GM12878 (cell line): Measurements from ENCODE around the gene SNRPD2. TPM values are rescaled to one million over a fixed set of nuclear protein-coding genes. Genes with fewer than 3 reads are reported as not detected.

ENCODE experiments used
- ATAC-seq: fragments of 200-7000 bp; cut with Tn5 transposase; 3 replicates; pipeline ENCODE4 v1.9.1; 2020; ENCODE audit warnings: mild to moderate bottlenecking, moderate library complexity
- BruUV-seq: library from RNA; stranded (reverse); fragments of 400-500 nt; replicated peaks from 2 replicates; lab custom pipeline; 2021; lab: Mats Ljungman, UMichigan
- CTCF ChIA-PET: fragments of 300-600 bp; sonication (Branson Sonifier 250); formaldehyde crosslinking; extraction: SDS; loops from one replicate; lab custom pipeline; 2021; ENCODE audit warnings: inconsistent platforms; lab: Yijun Ruan, JAX
- POLR2A ChIA-PET: fragments of 350-600 bp; formaldehyde crosslinking; extraction: SDS; loops from one replicate; lab custom pipeline; 2021; ENCODE audit warnings: inconsistent platforms; lab: Charles Lee
- RAD21 ChIA-PET: fragments of 300-600 bp; sonication (Branson Sonifier 250); formaldehyde crosslinking; loops from one replicate; lab custom pipeline; 2023; ENCODE audit warnings: antibody characterized with exemption; ENCODE audit not compliant: unreplicated experiment; lab: Charles Lee
- SMC1A ChIA-PET: fragments of 300-600 bp; sonication (Branson Sonifier 250); formaldehyde crosslinking; loops from one replicate; lab custom pipeline; 2023; ENCODE audit not compliant: unreplicated experiment, uncharacterized antibody; lab: Charles Lee
- DNase-seq: peaks from one replicate; pipeline ENCODE4 v3.0.0-alpha.2; 2011; ENCODE audit warnings: low read depth, low spot score
- FAIRE-seq: peaks from 3 replicates; lab custom pipeline; 2011; peaks lifted over from hg19 to GRCh38; lab: Jason Lieb, UNC
- H2AFZ ChIP-seq: 2 replicates; pipeline ENCODE4 v1.6.0; 2011; ENCODE audit warnings: low read depth, low read length, control low read depth; ENCODE audit not compliant: control insufficient read depth
- H3K27ac ChIP-seq: 2 replicates; pipeline ENCODE4 v1.5.1; 2011; ENCODE audit warnings: control low read depth; ENCODE audit not compliant: control insufficient read depth, insufficient read depth
- H3K27me3 ChIP-seq, 2 experiments: replicated peaks in 1 of 2; 2 replicates each; pipeline versions ENCODE4 v1.6.0 to v1.6.1; 2011; ENCODE audit warnings: low read length in 1 of 2; ENCODE audit not compliant: control insufficient read depth in 2 of 2, insufficient read depth in 2 of 2
- H3K36me3 ChIP-seq, 2 experiments: 2 replicates each; pipeline ENCODE4 v1.5.1; 2011; ENCODE audit warnings: low read length in 1 of 2; ENCODE audit not compliant: control insufficient read depth in 2 of 2, insufficient read depth in 2 of 2
- H3K4me1 ChIP-seq: 2 replicates; pipeline ENCODE4 v1.6.1; 2011; ENCODE audit warnings: mild to moderate bottlenecking, low read length, moderate library complexity, mixed read lengths; ENCODE audit not compliant: control insufficient read depth, insufficient read depth
- H3K4me2 ChIP-seq: 2 replicates; pipeline ENCODE4 v1.6.0; 2011; ENCODE audit warnings: control low read depth; ENCODE audit not compliant: control insufficient read depth, insufficient read depth
- H3K4me3 ChIP-seq: fragments of 200-600 bp; sonication (generic); 2 replicates; pipeline ENCODE4 v1.5.1; 2016
- H3K79me2 ChIP-seq: 2 replicates; pipeline ENCODE4 v1.6.0; 2011; ENCODE audit warnings: low read length; ENCODE audit not compliant: control insufficient read depth, insufficient read depth
- H3K9ac ChIP-seq: 2 replicates; pipeline ENCODE4 v1.8.0; 2011; ENCODE audit warnings: low read length, control low read depth, mixed read lengths; ENCODE audit not compliant: control insufficient read depth, insufficient read depth
- H3K9me3 ChIP-seq: replicated peaks from 3 replicates; pipeline ENCODE4 v1.5.1; 2011; ENCODE audit warnings: mild to moderate bottlenecking, low read length; ENCODE audit not compliant: control insufficient read depth, insufficient read depth
- H4K20me1 ChIP-seq: 2 replicates; pipeline ENCODE4 v1.6.0; 2011; ENCODE audit not compliant: control insufficient read depth, insufficient read depth
- MLLT1 ChIP-seq: fragments of 450-650 bp; IDR thresholded peaks from 2 replicates; pipeline ENCODE4 v1.6.1; 2016; ENCODE audit warnings: mild to moderate bottlenecking
- NRF1 ChIP-seq: conservative IDR thresholded peaks from 2 replicates; pipeline ENCODE4 v1.6.1; 2011; ENCODE audit warnings: mild to moderate bottlenecking, low read depth, low read length, improper control_type of control experiment
- WGBS: methylation state at CpG from one replicate; pipeline ENCODE4 v1.1.6; 2016; ENCODE audit warnings: low lambda C conversion rate; ENCODE audit not compliant: insufficient replicate concordance, insufficient coverage; ENCODE audit errors: missing lambda C conversion rate; 5-methylcytosine and 5-hydroxymethylcytosine counted together
- in situ Hi-C: fragments of 300-500 bp; cut with MboI; formaldehyde crosslinking; loops from 9 replicates; pipeline ENCODE4 v1.14.3; 2018; ENCODE audit warnings: mixed read lengths
- intact Hi-C: fragments of 100-400 bp; cut with micrococcal nuclease; formaldehyde crosslinking; loops from one replicate; pipeline ENCODE4 v1.14.2; 2022; ENCODE audit not compliant: unreplicated experiment
- polyA plus RNA-seq, 11 experiments: library from polyadenylated mRNA; depleted of rRNA in 4 of 11; unstranded in 6 of 11; stranded (reverse) in 5 of 11; fragments of >200 nt; fragmentation: Nextera tagmentation in 4 of 11; fragmentation: Illumina TruSeq in 1 of 11; extraction: Ambion mirVana in 4 of 11; extraction: Trizol in 1 of 11; gene quantifications; 1 replicate in 1 of 11; 2 replicates in 10 of 11; pipeline versions ENCODE4 v1.2.1 to v1.2.3, GENCODE V29; 2011 to 2016; ENCODE audit warnings: inconsistent platforms in 2 of 11, missing spikeins in 2 of 11, low read depth in 1 of 11
- total RNA-seq, 4 experiments: library from RNA; depleted of rRNA in 3 of 4; stranded (reverse); fragments of >200 nt in 3 of 4; fragmentation: Illumina TruSeq in 1 of 4; extraction: Trizol in 1 of 4; gene quantifications; 2 replicates each; pipeline versions ENCODE4 v1.2.1 to v1.2.3, GENCODE V29; 2013 to 2021

SNRPD2 gene
- total and polyA plus RNA-seq, 10 of the 15 experiments (the other 5 are each of a cell fraction or from before 2014, with no cell fraction given), result 526 to 3,621 (median 951) TPM

- ATAC-seq (no peak), DNase-seq (no peak), FAIRE-seq (no peak)
- BruUV-seq, result no TSS peak
- Histone ChIP-seq H3K4me1 (peaks cover 29% of the 10 kb centered on the region), H3K79me2 (peaks cover under 1% of the 10 kb centered on the region), H3K9ac (no peak overlapping the region), H3K36me3 (no peaks in the 10 kb centered on the region), H3K9me3 (no peaks in the 10 kb centered on the region), H4K20me1 (no peaks in the 10 kb centered on the region), H2AFZ (peak overlapping the region; percentile 51), H3K27me3 (no peaks in the 10 kb centered on the region), H3K4me2 (peak overlapping the region; percentile 81), H3K4me3 (peak overlapping the region; percentile 53; the same call in 1 of the 2 replicates), H3K27ac (no peak overlapping the region; the same call in 1 of the 2 replicates)
- CTCF ChIA-PET, result interaction anchor here (0.7 to 3.9 kb wide), 26 partner anchors 20 to 216 kb away, joined by 3 to 43 read pairs (median 4); partner anchors contain the start of genes FOSB, GIPR, QPCTL and SNRPD2
- SMC1A ChIA-PET, result interaction anchor here (0.6 to 5.3 kb wide), 9 partner anchors 29 to 216 kb away, joined by 3 to 39 read pairs (median 4); partner anchors contain the start of gene OPA3
- intact Hi-C loops (loop anchor here (1.0 to 10.0 kb wide), 6 partner anchors 25 to 239 kb away; partner anchors contain the start of genes GIPR, POLR1G, PPP1R13L and VASP), in situ Hi-C loops (loop anchor here (10.0 kb wide), 1 partner anchor 119 kb away; no protein-coding TSS in a partner anchor)
- TF ChIP-seq NRF1 (no peak), MLLT1 (0 out of 2 replicates have a peak, but pooled peaks have one; percentile 49)
- POLR2A ChIA-PET, result interaction anchor here (1.0 to 3.7 kb wide), 5 partner anchors 24 to 204 kb away, joined by 3 to 20 read pairs (median 7); partner anchors contain the start of genes GIPR and VASP
- RAD21 ChIA-PET, result interaction anchor here (0.6 to 4.3 kb wide), 10 partner anchors 13 to 242 kb away, joined by 3 to 47 read pairs (median 4); partner anchors contain the start of gene GIPR
- WGBS, result 60% methylated on average over 14 of the region's 14 CpGs
These were observed 47.6 kb downstream of the SNRPD2 start for GRCh38 chr19:45643927-45644771.
